GM18499 (cell line): ENCODE data around the gene NHS.

Experiments used
- ATAC-seq: cut with Tn5 transposase; IDR thresholded peaks from one replicate; pipeline ENCODE4 v1.9.1; 2021; ENCODE audit warnings: moderate number of reproducible peaks; ENCODE audit not compliant: insufficient read depth, unreplicated experiment

The NHS gene

DNA sequence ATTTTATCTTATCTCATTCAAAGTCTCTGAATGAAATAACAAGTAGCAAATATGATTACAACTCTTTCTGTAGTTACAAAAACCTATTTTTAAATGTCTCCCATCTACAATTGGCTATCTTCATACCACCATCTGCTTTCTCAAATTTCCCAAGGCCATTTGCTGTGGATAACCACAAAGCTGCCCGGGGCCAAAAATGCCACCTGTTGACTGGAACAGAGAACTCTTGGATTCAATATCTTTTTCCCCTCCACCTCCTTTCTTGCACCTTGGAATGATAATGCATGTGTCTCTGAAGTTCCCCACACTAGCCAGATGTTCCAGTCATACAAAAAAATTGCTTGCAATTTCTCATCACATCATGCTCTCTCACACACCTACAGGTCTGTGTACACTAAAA lies 269.0 kb downstream of the NHS start:
- no peak for ATAC-seq

DNA sequence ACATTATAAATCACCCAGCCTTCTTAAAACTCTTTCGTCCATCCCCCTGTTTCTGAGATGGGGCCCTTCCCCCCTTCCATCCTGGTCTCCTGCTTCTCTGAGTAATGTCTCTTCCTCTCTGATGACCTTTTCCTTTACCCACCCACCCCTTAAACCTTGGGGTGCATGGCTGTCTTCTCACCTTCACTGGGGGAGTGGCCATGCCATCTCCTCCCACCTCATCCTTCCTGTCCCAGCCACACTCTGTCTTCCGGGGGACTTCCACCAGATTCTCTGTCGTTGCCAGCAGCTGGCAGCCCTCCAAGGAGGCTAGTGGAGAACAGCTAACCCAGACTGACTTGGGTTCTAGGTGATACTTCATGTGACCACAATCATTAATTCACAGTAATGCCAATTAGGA lies 279.1 kb downstream of the NHS start:
- ATAC-seq, result no peak

DNA sequence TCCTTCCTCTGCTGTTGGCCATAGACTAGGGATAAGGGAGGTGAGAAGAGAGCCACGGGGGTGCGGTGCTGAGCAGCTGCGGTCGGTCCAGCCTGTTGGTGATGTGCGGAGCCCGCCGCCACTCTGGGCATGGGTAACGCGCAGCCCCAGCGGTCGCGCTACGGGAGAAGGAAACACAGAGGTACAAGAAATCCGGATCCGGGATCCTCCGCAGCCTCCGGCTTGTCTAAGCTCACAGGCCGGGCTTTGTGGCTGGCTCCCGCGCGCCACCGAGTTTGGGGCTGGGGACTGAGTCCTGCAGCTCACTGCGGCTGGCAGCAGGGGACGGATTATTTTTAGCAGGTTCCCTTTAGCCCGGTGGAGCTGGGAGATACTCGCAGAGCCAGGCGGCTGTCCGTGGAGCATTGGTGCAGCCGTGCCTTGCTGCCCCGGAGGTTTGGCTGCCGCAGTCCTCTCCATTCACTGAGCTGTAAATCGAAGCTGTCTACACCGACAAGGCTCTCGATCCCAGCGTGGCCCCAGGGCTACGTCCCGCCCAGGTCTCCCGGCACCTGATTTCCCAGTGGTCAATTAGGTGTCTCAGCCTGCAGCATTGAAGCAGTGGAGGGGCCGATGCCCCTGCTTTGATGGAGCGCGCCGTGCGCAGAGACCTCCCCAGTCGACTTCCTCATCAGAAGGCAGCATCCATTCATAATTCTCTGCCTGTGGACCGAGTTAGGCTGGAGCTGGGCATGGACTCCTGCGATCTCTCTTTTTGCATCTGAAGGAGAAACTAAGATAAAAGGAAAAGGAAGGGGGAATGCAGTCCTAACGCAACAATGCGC lies 280.4 kb downstream of the NHS start:
- ATAC-seq, result no peak

DNA sequence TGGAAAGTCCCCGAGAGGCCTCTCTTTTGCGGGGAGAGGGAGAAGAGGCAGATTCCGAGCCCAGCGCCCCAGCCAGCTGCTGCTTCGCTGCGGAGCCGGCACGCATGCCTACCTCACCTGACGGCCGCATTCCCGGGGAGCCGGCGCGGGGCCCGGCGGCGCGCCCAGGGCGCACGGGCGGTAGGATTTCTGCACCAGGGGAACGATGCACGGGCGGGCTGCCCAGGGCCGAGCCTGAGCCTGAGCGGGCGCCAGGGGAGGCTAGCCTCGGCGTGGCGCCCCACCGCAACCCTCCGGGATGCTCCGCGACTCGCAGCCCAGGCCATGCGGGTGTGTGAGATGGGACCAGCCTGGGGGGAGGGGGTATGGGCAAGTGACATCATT lies 281.0 kb downstream of the NHS start:
- ATAC-seq, result no peak

DNA sequence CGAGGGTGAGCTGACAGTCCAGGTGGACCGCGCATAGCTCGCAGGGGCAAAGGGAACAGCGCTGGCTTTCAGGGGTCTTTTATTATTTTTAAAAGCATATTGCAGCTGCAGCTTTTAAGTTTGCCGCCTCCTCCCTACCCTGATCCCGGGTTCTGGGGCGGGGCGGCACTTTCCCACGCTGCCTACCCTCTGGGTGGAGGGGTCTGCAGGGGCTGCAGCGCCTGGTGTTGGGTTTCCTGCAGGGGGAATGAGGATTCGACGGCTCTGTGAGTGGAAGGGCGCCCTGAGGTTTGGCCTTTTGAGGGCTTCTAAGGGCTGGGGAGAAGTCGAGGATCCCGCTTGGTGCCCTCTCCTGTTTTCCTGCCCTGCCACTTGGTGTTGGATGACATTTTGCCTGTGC lies 281.6 kb downstream of the NHS start:
- no peak for ATAC-seq

DNA sequence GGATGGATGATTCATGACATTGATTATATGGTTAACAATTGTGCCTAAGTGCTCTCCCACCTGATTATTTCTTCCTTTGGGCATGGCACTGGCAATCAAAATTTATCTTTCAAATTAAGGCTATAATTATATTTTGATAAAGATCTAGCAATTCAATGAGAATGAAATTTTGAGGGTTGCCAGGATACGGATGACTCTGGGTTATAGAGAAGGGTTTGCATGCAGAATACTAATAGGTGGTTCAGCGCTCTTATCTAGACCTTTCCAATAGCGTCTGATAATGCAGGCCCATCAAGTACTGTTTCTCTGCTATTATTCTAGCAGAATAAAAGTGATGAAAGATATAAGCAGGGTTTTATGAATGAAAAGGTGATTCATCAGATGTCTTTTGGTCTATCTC lies 287.4 kb downstream of the NHS start:
- ATAC-seq, result no peak

DNA sequence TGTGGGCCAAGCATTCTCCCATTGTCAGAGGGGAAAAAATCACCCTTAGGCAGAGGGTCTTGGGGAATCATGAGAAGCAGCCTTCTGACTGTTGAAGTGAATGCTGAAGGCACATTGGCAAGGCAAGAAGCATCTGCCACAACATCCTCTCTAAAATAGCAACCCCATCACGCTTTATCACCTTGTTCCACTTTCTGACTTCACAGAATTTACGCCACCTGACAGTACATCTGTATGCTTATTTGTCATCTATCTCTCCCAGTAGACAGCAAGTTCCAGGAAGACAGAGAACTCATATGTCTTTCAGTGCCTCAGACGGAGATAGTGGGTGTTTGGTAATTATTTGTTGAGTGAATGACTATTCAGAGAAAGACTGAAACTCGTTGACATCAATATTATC lies 293.9 kb downstream of the NHS start:
- no peak for ATAC-seq

DNA sequence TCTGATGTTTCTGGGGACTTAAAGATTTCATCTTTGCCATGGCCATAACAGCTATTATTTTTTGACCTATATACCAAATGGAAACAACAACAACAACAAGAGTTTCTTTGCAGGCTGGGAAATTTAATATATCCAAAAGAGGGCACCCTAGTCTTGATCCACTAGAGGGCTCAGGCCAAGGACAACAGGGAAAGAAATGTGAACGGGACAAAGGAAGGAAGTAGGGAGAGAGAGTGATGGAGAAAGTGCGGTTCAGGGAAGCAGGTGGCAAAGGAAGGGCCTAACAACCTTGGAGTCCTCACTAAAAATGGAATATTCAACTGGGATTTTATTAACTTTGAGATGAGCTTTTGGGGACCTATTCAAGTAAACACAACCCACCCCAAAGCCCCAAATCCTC lies 294.5 kb downstream of the NHS start:
- no peak for ATAC-seq

DNA sequence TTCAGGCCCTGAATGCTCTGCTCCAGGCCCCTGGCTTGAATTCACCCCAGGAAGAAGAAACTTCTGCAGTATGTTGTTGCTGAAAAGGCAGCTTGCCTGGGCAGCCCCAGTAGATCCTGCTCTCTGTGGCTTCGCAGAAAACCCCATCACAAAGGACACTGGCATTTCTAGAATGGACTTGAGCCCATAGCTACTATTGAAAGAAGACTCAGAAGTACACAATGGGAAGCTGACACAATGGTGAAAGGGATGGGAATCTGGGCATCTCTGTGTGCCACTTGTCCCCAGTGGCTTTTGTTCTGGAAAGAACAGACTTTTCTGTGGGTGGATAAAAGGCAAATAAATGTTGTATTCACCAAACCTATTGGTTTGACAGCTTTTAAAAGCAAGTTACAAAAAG lies 294.9 kb downstream of the NHS start:
- no peak for ATAC-seq

DNA sequence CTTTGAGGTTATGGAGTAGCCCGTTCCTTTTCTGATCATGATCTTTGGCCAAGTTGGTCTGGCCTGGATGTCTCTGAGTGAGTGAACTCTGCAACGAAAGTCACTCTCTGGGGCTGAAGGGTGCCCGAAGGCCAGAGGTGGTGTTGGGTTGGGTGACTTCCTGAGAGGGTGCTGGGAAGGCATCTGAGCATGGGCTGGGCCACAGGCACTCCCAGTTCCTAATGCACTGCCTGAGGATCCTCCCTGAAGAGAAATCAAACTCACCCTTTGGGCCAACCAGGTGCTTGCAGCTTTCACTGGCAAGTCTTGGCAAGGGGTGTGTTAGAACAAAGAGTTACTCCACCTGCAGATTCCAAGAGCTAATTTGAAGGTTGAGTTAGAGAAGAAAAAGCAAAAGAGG lies 295.9 kb downstream of the NHS start:
- no peak for ATAC-seq

DNA sequence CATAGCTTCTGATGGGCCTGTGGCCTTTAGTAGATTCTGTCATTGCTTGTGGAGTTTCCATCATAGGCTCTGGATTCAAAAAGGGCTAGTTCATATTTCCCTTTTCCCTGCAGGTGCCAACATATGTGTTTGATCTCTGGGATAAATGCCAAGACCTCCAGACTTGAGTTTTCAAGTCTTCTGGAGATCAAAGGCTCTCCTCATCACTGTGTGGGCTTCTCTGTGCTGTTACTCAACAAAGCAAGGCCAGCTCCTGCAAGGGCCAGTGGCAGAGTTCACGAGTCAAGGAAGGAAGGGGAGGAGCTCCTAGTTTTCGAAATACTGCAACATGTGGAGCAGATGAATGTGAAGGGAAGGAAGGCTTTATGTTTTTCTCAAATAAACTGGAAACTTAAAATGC lies 299.6 kb downstream of the NHS start:
- no peak for ATAC-seq

DNA sequence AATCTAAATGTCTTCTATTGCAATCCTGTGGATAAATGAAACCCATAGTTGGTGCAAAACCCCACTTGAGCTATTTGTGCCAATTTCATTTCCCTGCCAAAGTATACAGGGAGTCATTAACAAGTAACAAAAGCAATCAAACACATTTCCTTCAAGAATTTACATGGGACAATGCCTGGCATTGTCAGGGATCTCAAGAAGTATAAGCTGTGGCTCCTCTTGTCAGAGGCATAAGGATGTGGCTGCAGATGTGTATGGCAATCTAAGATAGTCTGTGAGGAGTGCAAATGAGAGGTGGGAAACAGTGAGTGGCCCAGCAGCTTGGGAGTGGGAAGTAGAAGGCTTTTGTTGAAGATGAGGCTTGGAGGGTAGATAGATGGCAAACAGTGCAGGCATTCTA lies 304.3 kb downstream of the NHS start:
- no peak for ATAC-seq

DNA sequence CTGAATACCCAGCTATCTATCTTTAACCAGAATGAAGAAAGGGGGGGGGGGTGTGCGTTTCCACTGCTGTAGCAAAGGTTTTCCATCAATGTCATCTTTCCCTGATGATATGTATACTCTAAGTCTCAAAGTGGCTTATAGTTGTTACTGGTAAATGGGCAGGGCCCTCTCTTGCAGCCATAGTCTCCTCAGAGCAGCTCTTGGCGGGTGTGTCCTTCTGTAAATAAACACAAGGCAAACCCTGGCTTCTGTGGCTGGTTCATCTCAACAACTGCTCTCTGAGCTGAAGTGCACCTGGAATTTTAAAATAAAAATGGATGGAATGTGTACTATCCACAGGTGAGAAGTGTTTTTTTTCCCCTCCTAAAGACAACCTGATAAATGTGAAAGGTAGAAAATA lies 304.8 kb downstream of the NHS start:
- no peak for ATAC-seq

DNA sequence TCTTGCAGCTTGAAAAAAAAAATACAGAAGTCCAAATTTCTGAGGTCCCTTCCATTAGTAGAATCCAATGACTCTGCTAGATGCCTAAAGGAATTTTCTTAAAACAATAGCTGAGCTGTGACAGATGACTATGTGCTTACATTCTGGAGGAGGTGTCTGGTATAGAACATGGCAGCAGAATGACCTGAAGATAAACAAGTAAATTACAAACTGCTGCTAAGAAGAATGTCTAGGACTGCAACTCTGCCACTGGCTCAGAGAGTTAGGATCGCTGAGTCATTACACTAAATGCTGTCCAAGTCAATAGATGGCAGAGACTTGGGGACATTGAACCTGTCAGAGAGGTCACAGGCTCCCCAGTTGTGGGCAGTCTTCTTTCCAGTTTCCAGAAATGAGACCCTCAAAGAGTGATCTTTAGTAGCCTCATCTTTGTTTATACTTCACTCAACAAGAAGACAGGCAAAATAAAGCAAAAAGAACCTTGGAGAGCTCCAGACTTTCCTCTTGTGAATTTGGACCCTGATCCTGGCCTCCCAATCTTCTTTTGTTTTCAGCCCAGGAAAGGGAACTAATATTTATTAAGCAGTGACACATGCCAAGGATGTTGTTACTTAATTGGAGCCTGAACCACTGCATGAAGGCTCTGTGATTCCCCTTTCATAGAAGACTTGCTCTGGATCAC lies 305.9 kb downstream of the NHS start:
- no peak for ATAC-seq

DNA sequence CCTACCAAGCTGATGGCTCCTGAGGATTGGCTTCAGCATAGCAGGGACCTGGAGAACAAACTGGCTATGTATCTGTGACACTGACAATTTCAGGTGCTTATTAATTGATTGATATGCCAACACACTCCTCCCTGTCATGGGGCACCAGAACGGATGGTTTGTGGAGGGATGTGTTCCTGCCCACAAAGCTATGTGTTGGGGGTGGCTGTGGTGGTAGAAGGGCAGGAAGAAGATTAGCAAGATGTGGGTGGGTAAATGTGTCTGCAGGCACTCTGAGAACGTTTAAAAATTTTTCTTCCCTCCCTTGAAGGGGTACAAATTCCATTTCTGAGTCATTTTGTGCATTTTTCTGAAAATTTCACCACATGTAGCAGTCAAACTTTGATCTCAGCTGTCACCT lies 307.3 kb downstream of the NHS start:
- no peak for ATAC-seq

DNA sequence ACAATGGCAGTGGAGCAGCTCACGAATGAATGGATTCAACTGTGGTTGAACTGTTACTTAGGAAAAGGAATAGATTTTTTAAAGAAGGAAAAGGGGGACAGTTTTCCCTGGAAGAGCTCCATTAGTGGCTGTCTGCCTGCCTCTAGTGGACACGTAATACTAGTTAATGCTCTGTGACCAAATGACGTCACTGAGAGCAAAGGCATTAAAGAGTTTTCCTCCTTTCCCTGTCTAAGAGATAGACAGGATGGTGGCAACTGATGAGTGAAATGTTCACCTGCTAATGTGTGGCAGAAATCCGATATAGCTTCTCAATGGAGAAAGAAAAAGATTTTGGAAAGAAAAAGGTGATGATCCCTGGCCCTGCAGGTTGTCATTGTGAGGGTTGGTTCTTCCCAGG lies 310.0 kb downstream of the NHS start:
- no peak for ATAC-seq

DNA sequence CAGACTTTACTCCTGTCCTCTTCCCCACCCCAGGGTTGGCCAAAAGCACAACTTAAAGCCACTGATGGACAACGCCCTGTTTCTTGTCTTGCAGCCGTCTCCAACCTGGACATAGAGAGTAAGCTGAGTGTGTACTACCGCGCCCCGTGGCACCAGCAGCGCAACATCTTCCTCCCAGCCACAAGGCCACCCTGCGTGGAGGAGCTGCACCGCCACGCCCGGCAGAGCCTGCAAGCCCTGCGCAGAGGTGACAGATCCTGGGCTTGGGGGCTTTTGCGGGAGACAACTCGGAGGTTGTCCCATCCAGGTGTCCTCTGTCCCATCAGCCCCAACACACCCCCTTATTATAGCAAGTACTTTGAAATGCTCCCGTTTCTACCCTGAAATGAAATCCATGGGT lies 312.6 kb downstream of the NHS start:
- no peak for ATAC-seq

DNA sequence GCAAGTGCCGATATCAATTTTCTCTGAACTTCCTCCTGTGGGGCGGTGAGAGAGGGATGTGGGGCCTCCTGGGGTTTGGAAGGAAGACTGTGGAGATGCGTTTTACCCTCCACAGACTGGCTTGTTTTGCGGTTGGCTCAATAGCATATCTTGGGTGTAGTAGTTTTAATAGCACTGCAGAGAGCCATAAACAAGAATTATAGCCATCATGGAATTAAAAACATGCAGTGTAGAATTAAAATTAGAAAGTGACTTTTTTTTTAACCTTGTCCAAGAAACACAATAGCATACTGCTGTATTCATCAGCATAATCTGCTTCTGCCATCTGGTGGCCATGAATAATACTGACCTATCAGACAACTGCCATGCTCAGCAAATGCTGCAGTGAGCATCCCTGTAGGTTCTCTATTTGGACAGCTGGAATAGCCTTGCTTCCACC lies 315.0 kb downstream of the NHS start:
- ATAC-seq, result no peak

DNA sequence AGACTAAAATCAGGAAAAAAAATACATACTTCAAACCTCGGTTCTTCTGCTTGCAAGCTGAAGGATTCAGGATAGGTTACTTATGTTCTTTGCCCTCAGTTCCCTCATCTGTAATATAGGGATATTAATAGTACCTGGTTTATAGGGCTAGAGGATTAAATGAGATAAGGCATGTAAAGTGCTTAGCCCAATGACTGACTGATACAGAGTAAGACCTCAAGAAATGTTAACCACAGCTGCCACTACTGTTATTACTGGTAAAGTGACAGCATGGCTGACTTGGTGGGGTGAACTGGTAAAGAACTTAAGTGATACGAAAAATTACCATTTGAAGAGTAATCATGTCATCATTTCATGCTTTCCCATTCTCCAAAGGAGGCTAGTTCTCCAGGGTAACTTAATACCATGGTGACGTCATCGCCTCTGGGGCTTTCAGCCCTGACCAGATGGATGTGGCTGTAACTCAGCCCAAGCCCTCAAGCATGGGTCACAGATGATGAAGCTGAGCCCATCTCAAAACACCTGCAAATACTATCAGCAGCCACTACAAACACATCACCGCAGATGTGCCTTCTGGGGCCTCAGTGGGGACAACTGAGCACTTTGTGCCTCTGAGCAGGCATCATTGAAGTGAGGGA lies 317.8 kb downstream of the NHS start:
- ATAC-seq, result no peak

DNA sequence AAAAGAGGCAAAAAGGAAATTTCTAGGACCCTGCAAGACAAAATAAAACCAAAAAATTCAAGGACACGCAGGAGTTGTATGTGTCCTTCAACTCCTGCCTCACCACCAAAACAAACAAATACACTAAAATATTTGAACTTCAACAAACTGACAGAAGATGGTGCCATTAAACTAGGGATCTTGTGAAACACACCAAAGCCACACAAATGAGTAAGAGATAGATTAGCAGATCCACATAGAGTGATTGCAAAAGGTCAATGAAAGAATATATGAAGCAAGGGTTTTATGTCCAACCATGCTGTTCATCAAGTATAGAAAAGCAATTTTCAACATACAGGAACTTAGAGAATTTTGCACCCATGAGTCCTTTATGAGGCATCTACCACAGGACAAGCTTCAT lies 322.2 kb downstream of the NHS start:
- no peak for ATAC-seq

DNA sequence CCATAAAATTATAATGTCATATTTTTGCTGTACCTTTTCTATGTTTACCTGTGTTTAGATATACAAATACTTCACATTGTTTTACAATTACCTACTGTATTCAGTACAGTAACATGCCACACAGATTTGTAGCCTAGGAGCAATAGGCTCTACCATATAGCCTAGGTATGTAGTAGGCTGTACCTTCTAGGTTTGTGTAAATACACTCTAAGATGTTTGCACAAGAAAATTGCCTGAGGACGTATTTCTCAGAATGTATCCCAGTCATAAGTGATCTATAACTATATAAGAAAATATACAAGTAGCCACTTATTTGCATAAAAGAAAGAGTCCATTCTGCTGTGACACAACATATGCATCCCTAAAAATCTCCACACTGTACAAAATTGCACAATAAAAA lies 326.0 kb downstream of the NHS start:
- no peak for ATAC-seq

DNA sequence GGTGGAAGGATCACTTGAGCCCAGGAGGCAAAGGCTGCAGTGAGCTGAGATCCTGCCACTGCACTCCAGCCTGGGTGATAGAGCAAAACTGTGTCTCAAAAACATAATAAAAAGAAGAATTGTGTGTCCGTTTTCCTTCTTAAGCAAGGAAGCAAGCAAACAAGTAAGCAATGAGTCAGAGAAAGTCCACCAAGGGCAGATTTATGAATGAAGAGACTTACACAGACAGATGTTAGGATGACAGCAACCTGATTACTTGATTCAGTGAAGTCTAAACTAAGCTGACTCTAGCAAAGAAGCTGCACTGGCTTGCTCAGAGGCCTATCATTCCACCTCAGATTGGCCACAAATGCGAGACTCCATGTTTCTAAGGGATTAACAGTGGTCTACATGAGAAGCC lies 328.2 kb downstream of the NHS start:
- ATAC-seq, result no peak
